D721Med (cell line): ENCODE results near the gene TXNDC15.
"Not testable (repeated sequence)": the region's sequence is repeated elsewhere in the genome, so short reads cannot be mapped to it uniquely, and the experiment has no call there.

Source experiments
- DNase-seq: peaks from one replicate; pipeline ENCODE4 v3.0.0; 2011; ENCODE audit warnings: low spot score; ENCODE audit not compliant: insufficient read length
- FAIRE-seq: peaks from 2 replicates; lab custom pipeline; 2011; peaks lifted over from hg19 to GRCh38; lab: Jason Lieb, UNC
- TF ChIP-seq, protein P1 (sequence below): IDR thresholded peaks from 2 replicates; pipeline ENCODE4 v1.5.1; 2012; ENCODE audit warnings: mild to moderate bottlenecking, control low read depth; ENCODE audit not compliant: insufficient read depth; ENCODE audit errors: missing control alignments

TXNDC15 gene, protein sequence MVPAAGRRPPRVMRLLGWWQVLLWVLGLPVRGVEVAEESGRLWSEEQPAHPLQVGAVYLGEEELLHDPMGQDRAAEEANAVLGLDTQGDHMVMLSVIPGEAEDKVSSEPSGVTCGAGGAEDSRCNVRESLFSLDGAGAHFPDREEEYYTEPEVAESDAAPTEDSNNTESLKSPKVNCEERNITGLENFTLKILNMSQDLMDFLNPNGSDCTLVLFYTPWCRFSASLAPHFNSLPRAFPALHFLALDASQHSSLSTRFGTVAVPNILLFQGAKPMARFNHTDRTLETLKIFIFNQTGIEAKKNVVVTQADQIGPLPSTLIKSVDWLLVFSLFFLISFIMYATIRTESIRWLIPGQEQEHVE

DNA sequence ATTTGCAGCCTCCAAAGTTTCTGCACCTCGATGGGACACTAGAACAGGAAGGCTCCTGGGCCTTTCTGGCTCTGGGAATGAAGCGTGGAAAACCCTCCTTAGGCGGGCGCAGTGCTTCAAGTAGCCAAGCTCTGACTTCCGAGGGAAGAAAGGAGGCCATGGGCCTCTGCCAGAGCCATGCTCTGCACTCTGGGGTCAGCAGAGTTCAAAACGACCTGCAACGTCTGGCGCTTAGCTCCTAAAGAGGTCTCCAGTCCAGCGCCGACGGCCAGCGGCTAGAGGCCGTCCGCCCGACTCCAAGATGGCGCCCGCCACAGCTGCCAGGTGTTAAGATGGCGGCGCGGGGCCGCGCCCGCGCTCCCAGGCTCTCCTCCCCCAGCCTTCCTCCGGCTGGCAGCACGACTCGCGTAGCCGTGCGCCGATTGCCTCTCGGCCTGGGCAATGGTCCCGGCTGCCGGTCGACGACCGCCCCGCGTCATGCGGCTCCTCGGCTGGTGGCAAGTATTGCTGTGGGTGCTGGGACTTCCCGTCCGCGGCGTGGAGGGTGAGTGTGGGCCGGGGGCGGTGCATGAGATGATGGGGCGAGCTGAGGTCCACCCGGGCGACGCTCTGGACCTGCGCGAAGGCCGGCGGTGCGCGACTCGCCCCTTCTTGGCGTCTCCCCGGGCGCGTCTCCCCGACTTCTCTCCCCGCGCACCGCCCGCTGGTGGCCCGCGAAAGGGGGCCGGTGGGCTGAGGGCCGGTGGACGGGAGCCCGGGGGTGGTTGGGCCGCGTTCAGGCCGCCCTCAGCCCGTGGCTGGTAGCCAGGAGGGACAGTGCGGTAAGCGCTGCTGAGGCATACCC lies at the start of gene TXNDC15:
TSS of gene TXNDC15 (plus strand) at position 385 of the 844 bp plus-strand sequence. CDS start at position 442, 57 bp downstream.
- TF ChIP-seq, protein P1, sequence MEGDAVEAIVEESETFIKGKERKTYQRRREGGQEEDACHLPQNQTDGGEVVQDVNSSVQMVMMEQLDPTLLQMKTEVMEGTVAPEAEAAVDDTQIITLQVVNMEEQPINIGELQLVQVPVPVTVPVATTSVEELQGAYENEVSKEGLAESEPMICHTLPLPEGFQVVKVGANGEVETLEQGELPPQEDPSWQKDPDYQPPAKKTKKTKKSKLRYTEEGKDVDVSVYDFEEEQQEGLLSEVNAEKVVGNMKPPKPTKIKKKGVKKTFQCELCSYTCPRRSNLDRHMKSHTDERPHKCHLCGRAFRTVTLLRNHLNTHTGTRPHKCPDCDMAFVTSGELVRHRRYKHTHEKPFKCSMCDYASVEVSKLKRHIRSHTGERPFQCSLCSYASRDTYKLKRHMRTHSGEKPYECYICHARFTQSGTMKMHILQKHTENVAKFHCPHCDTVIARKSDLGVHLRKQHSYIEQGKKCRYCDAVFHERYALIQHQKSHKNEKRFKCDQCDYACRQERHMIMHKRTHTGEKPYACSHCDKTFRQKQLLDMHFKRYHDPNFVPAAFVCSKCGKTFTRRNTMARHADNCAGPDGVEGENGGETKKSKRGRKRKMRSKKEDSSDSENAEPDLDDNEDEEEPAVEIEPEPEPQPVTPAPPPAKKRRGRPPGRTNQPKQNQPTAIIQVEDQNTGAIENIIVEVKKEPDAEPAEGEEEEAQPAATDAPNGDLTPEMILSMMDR, result no peak
- DNase-seq, result peak; percentile 66
- FAIRE-seq, result no peak

DNA sequence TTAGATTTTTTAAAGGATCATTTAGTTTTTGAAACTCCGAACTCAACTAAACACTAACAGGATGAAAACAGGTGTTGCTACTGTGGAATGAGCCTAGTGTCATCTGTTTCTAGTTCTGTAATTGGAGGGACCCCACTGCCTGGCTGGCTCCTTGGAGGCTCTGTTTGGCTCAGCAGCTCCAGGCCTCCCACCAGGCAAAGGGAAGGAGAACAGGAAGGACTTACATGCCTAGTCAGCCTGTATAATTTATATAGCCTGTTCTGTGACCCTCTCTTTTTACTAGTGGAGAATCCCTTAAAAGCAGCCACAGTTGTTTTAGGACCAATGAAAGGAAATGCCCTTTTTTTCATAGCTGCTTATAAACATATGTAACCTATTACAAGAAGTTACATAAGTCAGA lies 49.5 kb upstream of the TXNDC15 start:
- DNase-seq (no peak), FAIRE-seq (no peak)
- TF ChIP-seq, protein P1, result no peak

- no peak for FAIRE-seq
- no peak for DNase-seq
Observed at GRCh38 chr5:134825212-134825611, 49.0 kb upstream of the TXNDC15 start.

GRCh38 chr5:134833340-134834032 lies 40.7 kb upstream of the TXNDC15 start:
- FAIRE-seq (no peak), DNase-seq (no peak)
- TF ChIP-seq, protein P1, result no peak

More at GRCh38 chr5:134825212-134825611, 49.0 kb upstream of the TXNDC15 start:
- TF ChIP-seq, protein P1, result no peak

DNA sequence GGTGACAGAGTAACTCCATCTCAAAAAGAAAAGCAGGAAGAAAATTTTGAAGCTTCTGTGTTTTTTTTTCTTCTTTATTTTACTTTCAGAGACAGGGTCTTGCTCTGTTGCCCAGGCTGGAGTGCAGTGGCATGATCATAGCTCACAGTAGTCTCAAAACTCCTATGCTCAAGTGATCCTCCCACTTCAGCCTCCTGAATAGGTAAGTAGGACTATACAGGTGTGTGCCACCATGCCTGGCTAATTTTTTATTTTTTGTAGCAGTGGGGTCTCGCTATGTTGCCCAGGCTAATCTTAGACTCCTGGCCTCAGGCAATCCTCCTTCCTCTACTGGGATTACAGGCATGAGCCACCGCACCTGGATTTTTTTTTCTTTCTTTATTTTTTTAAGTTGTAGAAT lies 38.5 kb upstream of the TXNDC15 start:
- FAIRE-seq (no peak), DNase-seq (no peak)
- TF ChIP-seq, protein P1, result no peak

- DNase-seq (no peak), FAIRE-seq (no peak)
- TF ChIP-seq, protein P1, result no peak
Observed at GRCh38 chr5:134837530-134838181, 36.5 kb upstream of the TXNDC15 start.

- not testable (repeated sequence) for DNase-seq, FAIRE-seq
Observed at GRCh38 chr5:134838361-134838760, 35.8 kb upstream of the TXNDC15 start.
